ENCODE data around the gene AGBL1.

Gene AGBL1

GRCh38 chr15:86328658-86329057 lies 249.0 kb downstream of the AGBL1 start:
- H3K4me3 ChIP-seq (ENCODE audit: control insufficient read depth, low read depth, low read length) = no peak overlapping the region
- TF ChIP-seq CTCF (IDR thresholded peaks at IDR 0.05; ENCODE audit: control insufficient read depth, insufficient read depth, low read depth, low read length, missing control alignments) = no peak
- DNase-seq (ENCODE audit: low read depth) = no peak

- H3K4me3 ChIP-seq (ENCODE audit: control insufficient read depth, low read depth, low read length) = no peak overlapping the region
- no peak for TF ChIP-seq CTCF (IDR thresholded peaks at IDR 0.05; ENCODE audit: control insufficient read depth, insufficient read depth, low read depth, low read length, missing control alignments)
- DNase-seq (ENCODE audit: low read depth) = no peak
Measured at GRCh38 chr15:86329311-86330013, 249.8 kb downstream of the AGBL1 start.

- no peak for TF ChIP-seq CTCF (IDR thresholded peaks at IDR 0.05; ENCODE audit: control insufficient read depth, insufficient read depth, low read depth, low read length, missing control alignments)
- DNase-seq (ENCODE audit: low read depth) = no peak
- no peak overlapping the region for H3K4me3 ChIP-seq (ENCODE audit: control insufficient read depth, low read depth, low read length)
Measured at GRCh38 chr15:86333819-86334218, 254.1 kb downstream of the AGBL1 start.

- no peak for TF ChIP-seq CTCF (IDR thresholded peaks at IDR 0.05; ENCODE audit: control insufficient read depth, insufficient read depth, low read depth, low read length, missing control alignments)
- no peak overlapping the region for H3K4me3 ChIP-seq (ENCODE audit: control insufficient read depth, low read depth, low read length)
- no peak for DNase-seq (ENCODE audit: low read depth)
Measured at GRCh38 chr15:86336051-86336788, 256.5 kb downstream of the AGBL1 start.

GRCh38 chr15:86337071-86337470 lies 257.4 kb downstream of the AGBL1 start:
- DNase-seq (ENCODE audit: low read depth) = no peak
- H3K4me3 ChIP-seq (ENCODE audit: control insufficient read depth, low read depth, low read length) = no peak overlapping the region
- TF ChIP-seq CTCF (IDR thresholded peaks at IDR 0.05; ENCODE audit: control insufficient read depth, insufficient read depth, low read depth, low read length, missing control alignments) = no peak

- no peak for DNase-seq (ENCODE audit: low read depth)
- TF ChIP-seq CTCF (IDR thresholded peaks at IDR 0.05; ENCODE audit: control insufficient read depth, insufficient read depth, low read depth, low read length, missing control alignments) = no peak
- H3K4me3 ChIP-seq (ENCODE audit: control insufficient read depth, low read depth, low read length) = no peak overlapping the region
Measured at GRCh38 chr15:86347245-86347644, 267.6 kb downstream of the AGBL1 start.

All from AG09309 (cell line).